HCT116 (cell line): ENCODE data around the gene SDC3. TPM values are rescaled to one million over a fixed set of nuclear protein-coding genes. Genes with fewer than 3 reads are reported as not detected.

Source experiments
- ATAC-seq: fragments of 200-7000 bp; cut with Tn5 transposase; 2 replicates; pipeline ENCODE4 v1.9.1; 2020; ENCODE audit warnings: mild to moderate bottlenecking, moderate library complexity
- BruUV-seq: library from RNA; stranded (reverse); fragments of 400-500 nt; replicated peaks from 2 replicates; lab custom pipeline; 2021; lab: Mats Ljungman, UMichigan
- CTCF ChIA-PET: fragments of 300-600 bp; sonication (Branson Sonifier 250); formaldehyde crosslinking; loops from one replicate; lab custom pipeline; 2021; ENCODE audit warnings: antibody characterized with exemption; lab: Charles Lee
- POLR2A ChIA-PET: fragments of 300-600, 350-600 bp; sonication (Branson Sonifier 250); formaldehyde crosslinking; loops from one replicate; lab custom pipeline; 2021; ENCODE audit warnings: antibody characterized with exemption; lab: Charles Lee
- RAD21 ChIA-PET, 2 experiments: fragments of 300-600 bp; sonication (Branson Sonifier 250); formaldehyde crosslinking; loops; one replicate each; lab custom pipeline; 2023; ENCODE audit warnings: low total read pairs in 2 of 2; ENCODE audit not compliant: uncharacterized antibody in 2 of 2, unreplicated experiment in 2 of 2, low non-redundant PET in 1 of 2; lab: Charles Lee
- DNase-seq: peaks from one replicate; pipeline ENCODE4 v3.0.0-alpha.2; 2010; ENCODE audit warnings: low read depth, low spot score
- H2AFZ ChIP-seq: fragments of 200-600 bp; shearing (Covaris generic), sonication (generic); 2 replicates; pipeline ENCODE4 v1.6.1; 2017; ENCODE audit warnings: low read depth, mixed run types, mixed read lengths, antibody characterized with exemption, low read length; ENCODE audit not compliant: poor library complexity, severe bottlenecking
- H3K27ac ChIP-seq: 2 replicates; pipeline ENCODE4 v1.5.1; 2012; ENCODE audit warnings: low read depth, low read length
- H3K27me3 ChIP-seq: fragments of 200-600 bp; sonication (generic); 2 replicates; pipeline ENCODE4 v1.6.1; 2016; ENCODE audit warnings: mixed run types, low read length, mixed read lengths; ENCODE audit not compliant: insufficient read depth
- H3K36me3 ChIP-seq, 2 experiments: fragments of 200-500 bp in 1 of 2; fragments of 200-600 bp in 1 of 2; sonication (Bioruptor generic) in 1 of 2; sonication (generic) in 1 of 2; 2 replicates each; pipeline versions ENCODE4 v1.5.1 to v1.6.1; 2014 to 2016; ENCODE audit warnings: low read length in 2 of 2, inconsistent platforms in 1 of 2, mixed read lengths in 1 of 2, mixed run types in 1 of 2; ENCODE audit not compliant: insufficient read depth in 2 of 2, control insufficient read depth in 1 of 2
- H3K4me1 ChIP-seq, 2 experiments: fragments of 200-600 bp in 1 of 2; sonication (generic) in 1 of 2; 2 replicates each; pipeline versions ENCODE4 v1.5.1 to v1.6.1; 2012 to 2017; ENCODE audit warnings: low read length in 2 of 2, inconsistent platforms in 1 of 2, mild to moderate bottlenecking in 1 of 2, mixed read lengths in 1 of 2, mixed run types in 1 of 2, moderate library complexity in 1 of 2; ENCODE audit not compliant: insufficient read depth in 2 of 2, control insufficient read depth in 1 of 2
- H3K4me2 ChIP-seq: fragments of 200-600 bp; sonication (generic); 2 replicates; pipeline ENCODE4 v1.6.1; 2017; ENCODE audit warnings: mixed run types, low read length, mixed read lengths
- H3K4me3 ChIP-seq, 2 experiments: fragments of 200-600 bp in 1 of 2; sonication (generic) in 1 of 2; replicated peaks in 1 of 2; 2 replicates each; pipeline ENCODE4 v1.5.1; 2011 to 2016; ENCODE audit warnings: low read length in 2 of 2, control low read depth in 1 of 2, low read depth in 1 of 2, mild to moderate bottlenecking in 1 of 2, mixed read lengths in 1 of 2, mixed run types in 1 of 2
- H3K79me2 ChIP-seq: fragments of 200-600 bp; sonication (generic); 2 replicates; pipeline ENCODE4 v1.6.1; 2017; ENCODE audit warnings: mild to moderate bottlenecking, mixed run types, low read length, moderate library complexity, mixed read lengths; ENCODE audit not compliant: insufficient read depth
- H3K9ac ChIP-seq: fragments of 200-600 bp; sonication (generic); 2 replicates; pipeline ENCODE4 v1.6.1; 2016; ENCODE audit warnings: low read length, mixed read lengths
- H3K9me2 ChIP-seq: fragments of 200-600 bp; sonication (generic), shearing (Covaris generic); 2 replicates; pipeline ENCODE4 v1.6.1; 2017; ENCODE audit warnings: mixed run types, mild to moderate bottlenecking, moderate library complexity; ENCODE audit not compliant: insufficient read depth
- H3K9me3 ChIP-seq, 2 experiments: fragments of 200-500 bp in 1 of 2; fragments of 200-600 bp in 1 of 2; sonication (Bioruptor generic) in 1 of 2; sonication (generic) in 1 of 2; 2 replicates each; pipeline ENCODE4 v1.6.1; 2014 to 2017; ENCODE audit warnings: low read length in 2 of 2, mixed read lengths in 2 of 2, inconsistent platforms in 1 of 2, low read depth in 1 of 2, mild to moderate bottlenecking in 1 of 2, mixed run types in 1 of 2, moderate library complexity in 1 of 2; ENCODE audit not compliant: control insufficient read depth in 1 of 2, insufficient read depth in 1 of 2
- H4K20me1 ChIP-seq: fragments of 200-600 bp; sonication (generic), shearing (Covaris generic); 2 replicates; pipeline ENCODE4 v1.6.1; 2017; ENCODE audit warnings: mixed run types, mild to moderate bottlenecking, moderate library complexity; ENCODE audit not compliant: insufficient read depth
- CEBPB ChIP-seq: IDR thresholded peaks from 2 replicates; pipeline ENCODE4 v1.6.1; 2012; ENCODE audit warnings: low read depth
- ELF1 ChIP-seq: IDR thresholded peaks from 2 replicates; pipeline ENCODE4 v1.6.1; 2012; ENCODE audit warnings: low read depth, borderline replicate concordance
- EZH2 ChIP-seq: fragments of 200-600 bp; sonication (generic); IDR thresholded peaks from 2 replicates; pipeline ENCODE4 v1.6.1; 2017; ENCODE audit warnings: antibody characterized with exemption, mixed run types
- EZH2phosphoT487 ChIP-seq: fragments of 200-600 bp; IDR thresholded peaks from 2 replicates; pipeline ENCODE4 v1.6.1; 2018; ENCODE audit warnings: antibody characterized with exemption, borderline replicate concordance
- FOSL1 ChIP-seq: IDR thresholded peaks from 2 replicates; pipeline ENCODE4 v1.6.1; 2012; ENCODE audit warnings: low read depth
- POLR2A ChIP-seq: IDR thresholded peaks from 2 replicates; pipeline ENCODE4 v1.7.0; 2011; ENCODE audit warnings: borderline replicate concordance; ENCODE audit not compliant: insufficient read depth, insufficient read length; ENCODE audit errors: extremely low read depth
- POLR2AphosphoS5 ChIP-seq: IDR thresholded peaks from 2 replicates; pipeline ENCODE4 v1.6.1; 2011; ENCODE audit warnings: mild to moderate bottlenecking, low read depth, low read length, moderate library complexity
- RAD21 ChIP-seq: IDR thresholded peaks from 2 replicates; pipeline ENCODE4 v1.6.1; 2012; ENCODE audit warnings: low read depth, mild to moderate bottlenecking
- REST ChIP-seq: IDR thresholded peaks from 2 replicates; pipeline ENCODE4 v1.6.1; 2012; ENCODE audit warnings: low read depth
- SIN3A ChIP-seq: IDR thresholded peaks from 2 replicates; pipeline ENCODE4 v1.6.1; 2012; ENCODE audit warnings: low read depth
- SP1 ChIP-seq: IDR thresholded peaks from 2 replicates; pipeline ENCODE4 v1.6.1; 2012; ENCODE audit warnings: low read depth
- YY1 ChIP-seq: IDR thresholded peaks from 2 replicates; pipeline ENCODE4 v1.6.1; 2011; ENCODE audit warnings: low read length, low read depth, moderate library complexity, mild to moderate bottlenecking; ENCODE audit not compliant: insufficient replicate concordance; ENCODE audit errors: extremely low read depth
- ZNF274 ChIP-seq: fragments of 200-500 bp; sonication (Bioruptor generic); IDR thresholded peaks from 2 replicates; pipeline ENCODE4 v1.6.1; 2014; ENCODE audit warnings: mild to moderate bottlenecking, low read depth, low read length, inconsistent platforms
- intact Hi-C: fragments of 100-400 bp; cut with micrococcal nuclease; formaldehyde crosslinking; loops from 2 replicates; pipeline ENCODE4 v1.10.0; 2022
- total RNA-seq: library from RNA; stranded (reverse); gene quantifications from one replicate; pipeline ENCODE4 v1.2.1, GENCODE V29; 2021; ENCODE audit not compliant: unreplicated experiment
- TF ChIP-seq, protein P1 (sequence below): IDR thresholded peaks from 2 replicates; pipeline ENCODE4 v1.6.1; 2012

The SDC3 gene
- total RNA-seq, 1 experiment from 2014 or later: 40.1 TPM

DNA sequence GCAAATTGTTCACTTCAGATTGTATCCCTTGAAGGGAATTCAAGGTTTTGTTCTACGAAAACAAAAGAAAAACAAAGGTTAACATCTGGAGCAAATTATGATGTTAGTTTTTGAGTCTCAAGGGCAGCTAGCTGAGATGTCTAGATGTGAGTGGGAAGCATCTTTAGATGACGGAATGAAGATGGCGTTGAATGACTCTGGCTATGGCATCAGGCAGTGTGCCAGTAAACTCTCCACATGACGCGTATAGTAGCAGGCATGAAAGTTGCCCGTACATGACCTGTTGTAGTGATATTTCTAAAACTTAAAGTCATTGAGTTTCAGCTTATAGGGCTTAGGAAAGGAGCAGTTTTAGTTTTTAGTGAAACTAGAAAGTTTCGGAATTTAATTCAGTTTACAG, 12.3 kb upstream of the SDC3 start:
- H3K36me3 ChIP-seq: no peaks in the 10 kb centered on the region
- H3K9ac ChIP-seq: no peak overlapping the region
- no peaks in the 10 kb centered on the region for H4K20me1 ChIP-seq
- H3K9me2 ChIP-seq: no peaks in the 10 kb centered on the region
- no peaks in the 10 kb centered on the region for H3K27me3 ChIP-seq
- no peaks in the 10 kb centered on the region; a peak in 1 of 4 replicates for H3K4me1 ChIP-seq
- ChIA-PET RAD21 (no interaction called here), POLR2A (no interaction called here), CTCF (interaction anchor here (1.2 to 2.5 kb wide), 3 partner anchors 8 to 141 kb away, joined by 4 to 7 read pairs (median 4); no protein-coding TSS in a partner anchor)
- intact Hi-C loops: no loop called here
- ATAC-seq (no peak), DNase-seq (no peak)
- H3K9me3 ChIP-seq: no peaks in the 10 kb centered on the region
- no TSS peak for BruUV-seq
- H3K79me2 ChIP-seq: no peaks in the 10 kb centered on the region
- TF ChIP-seq, protein P1, sequence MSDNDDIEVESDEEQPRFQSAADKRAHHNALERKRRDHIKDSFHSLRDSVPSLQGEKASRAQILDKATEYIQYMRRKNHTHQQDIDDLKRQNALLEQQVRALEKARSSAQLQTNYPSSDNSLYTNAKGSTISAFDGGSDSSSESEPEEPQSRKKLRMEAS: no peak
- TF ChIP-seq FOSL1 (no peak), CEBPB (no peak), SIN3A (no peak), EZH2phosphoT487 (no peak)
- H3K4me3 ChIP-seq: no peak overlapping the region
- H3K4me2 ChIP-seq: no peak overlapping the region
- peak overlapping the region; percentile 25 for H2AFZ ChIP-seq
- no peak overlapping the region for H3K27ac ChIP-seq

DNA sequence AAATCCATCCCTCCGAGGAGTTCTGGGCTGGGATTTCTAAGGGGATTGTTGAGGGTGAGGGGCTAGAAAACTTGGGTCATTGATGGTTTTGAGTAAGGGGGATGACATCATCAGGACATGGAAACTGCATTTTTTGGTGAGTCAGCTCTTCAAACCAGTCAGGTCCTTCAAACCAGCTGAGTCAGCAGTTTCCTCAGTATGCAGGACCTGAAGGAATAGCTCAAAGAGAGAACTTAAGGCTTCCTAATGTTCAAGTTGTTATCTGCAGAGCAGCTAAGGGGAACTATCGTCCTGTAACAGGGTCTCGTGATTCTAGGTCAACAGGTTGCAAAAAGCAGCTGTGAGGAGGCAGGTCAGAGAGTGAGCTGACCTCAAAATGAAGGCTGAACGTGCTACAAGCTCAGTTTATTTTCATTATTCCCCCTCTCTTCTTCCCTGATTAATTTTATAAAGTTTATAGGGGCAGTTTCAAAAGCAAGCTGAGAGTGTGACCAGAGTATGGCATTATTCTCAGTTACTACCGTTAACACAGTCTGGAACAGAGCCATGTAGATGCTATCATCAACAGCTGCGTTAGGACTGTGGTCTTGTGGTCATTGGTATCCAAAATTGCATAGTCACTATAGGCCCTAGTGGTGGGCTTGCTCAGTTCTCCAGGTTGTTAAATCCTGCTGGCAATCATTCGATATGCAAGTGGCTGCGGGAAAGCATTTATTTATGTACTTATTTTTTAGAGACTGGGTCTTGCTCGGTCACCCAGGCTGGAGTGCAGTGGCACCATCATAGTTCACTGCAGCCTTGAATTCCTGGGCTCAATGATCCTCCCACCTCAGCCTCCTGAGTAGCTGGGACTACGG, 10.7 kb upstream of the SDC3 start:
- Histone ChIP-seq H4K20me1 (no peaks in the 10 kb centered on the region), H3K27me3 (no peaks in the 10 kb centered on the region), H3K4me1 (no peaks in the 10 kb centered on the region; a peak in 1 of 4 replicates), H3K36me3 (no peaks in the 10 kb centered on the region), H3K9me2 (no peaks in the 10 kb centered on the region), H2AFZ (no peak overlapping the region), H3K4me3 (no peak overlapping the region), H3K79me2 (no peaks in the 10 kb centered on the region), H3K27ac (no peak overlapping the region), H3K4me2 (no peak overlapping the region), H3K9ac (no peak overlapping the region), H3K9me3 (no peaks in the 10 kb centered on the region)
- ChIA-PET POLR2A (interaction anchor here (0.6 kb wide), 1 partner anchor 1046 kb away, joined by 3 read pairs; no protein-coding TSS in a partner anchor), CTCF (interaction anchor here (1.3 to 2.5 kb wide), 4 partner anchors 8 to 201 kb away, joined by 3 to 7 read pairs (median 5); no protein-coding TSS in a partner anchor), RAD21 (no interaction called here)
- TF ChIP-seq YY1: no peak
- TF ChIP-seq SIN3A: no peak
- no peak for TF ChIP-seq EZH2
- TF ChIP-seq EZH2phosphoT487: no peak
- TF ChIP-seq ELF1: no peak
- no peak for TF ChIP-seq SP1
- TF ChIP-seq FOSL1: no peak
- TF ChIP-seq POLR2AphosphoS5: no peak
- no peak for TF ChIP-seq POLR2A
- TF ChIP-seq ZNF274: no peak
- TF ChIP-seq RAD21: no peak
- TF ChIP-seq REST: no peak
- ATAC-seq: no peak
- no peak for DNase-seq
- intact Hi-C loops: loop anchor here (10.0 kb wide), 1 partner anchor 1684 kb away; the partner anchor contains the start of genes MECR and PTPRU
- BruUV-seq: no TSS peak
